Raji (cell line): ENCODE measurements around the gene PLAGL2.

Experiments used
- POLR2A ChIP-seq: IDR thresholded peaks from 2 replicates; pipeline ENCODE4 v1.6.1; 2011; ENCODE audit warnings: low read depth, low read length, control low read depth; ENCODE audit not compliant: insufficient read depth

The PLAGL2 gene

DNA sequence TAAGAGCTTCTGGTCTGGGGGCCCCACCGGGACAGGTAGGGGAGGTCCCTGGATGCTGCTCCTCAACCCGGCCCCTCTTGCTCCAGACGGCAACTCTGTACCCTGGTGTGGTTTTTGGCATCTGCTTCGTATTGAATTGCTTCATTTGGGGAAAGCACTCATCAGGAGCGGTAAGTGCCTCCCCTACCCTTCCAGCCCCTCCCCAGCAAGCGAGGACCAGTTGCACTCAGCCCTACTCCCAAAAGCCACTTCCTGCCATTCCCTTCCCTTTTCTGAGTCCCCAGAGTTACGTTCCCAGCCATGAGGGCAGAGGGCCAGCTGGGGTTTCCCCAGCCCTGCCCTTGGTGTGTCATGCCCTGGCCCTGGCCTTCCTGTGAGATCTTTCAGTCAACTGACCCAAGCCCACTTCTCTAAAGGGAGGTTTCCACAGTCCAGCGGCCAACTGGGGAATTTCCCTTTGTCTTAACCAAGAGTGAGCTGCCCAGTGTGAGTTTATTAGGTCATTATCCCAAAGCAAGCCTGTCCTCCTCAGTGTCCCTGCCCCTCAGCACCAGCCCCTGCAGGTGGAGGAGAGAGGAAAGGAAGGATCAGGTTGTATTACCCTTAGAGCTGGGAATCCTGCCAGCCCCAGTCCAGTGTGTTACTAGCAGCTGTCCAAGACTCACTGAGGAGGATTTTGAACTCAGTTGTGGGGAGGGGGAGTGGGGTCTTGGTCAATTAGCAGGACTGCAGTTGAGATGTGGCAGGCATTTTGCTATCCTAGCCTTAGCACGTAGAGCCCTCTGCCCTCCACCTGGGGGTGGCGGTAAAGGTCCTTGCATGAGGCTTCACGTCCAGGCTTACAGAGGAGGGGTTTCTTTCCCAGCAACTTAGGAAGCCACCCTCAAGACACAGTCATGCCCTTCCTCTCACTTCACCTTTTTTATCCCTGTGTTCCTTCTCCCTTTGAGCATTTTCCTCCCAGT, 52.2 kb downstream of the PLAGL2 start:
- TF ChIP-seq POLR2A: no peak

DNA sequence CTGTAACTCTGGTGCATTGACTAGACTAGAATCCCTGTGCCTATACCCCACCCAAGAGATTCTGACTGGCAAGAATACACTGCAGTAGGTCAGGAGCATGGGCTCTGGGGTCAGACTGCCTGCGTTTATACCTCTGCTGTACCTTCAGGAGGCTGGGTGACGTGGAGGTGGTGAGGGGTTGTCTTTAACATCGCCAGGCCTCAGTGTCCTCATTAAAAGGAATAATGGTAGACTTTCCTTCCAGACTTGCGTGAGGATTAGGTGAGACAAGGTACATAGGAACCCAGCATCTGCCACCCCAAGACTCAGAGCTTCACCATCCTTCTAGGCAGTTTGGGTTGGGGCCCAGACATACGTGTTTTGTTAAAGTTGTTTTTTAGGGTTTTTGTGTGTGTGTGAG, 53.8 kb downstream of the PLAGL2 start:
- no peak for TF ChIP-seq POLR2A

DNA sequence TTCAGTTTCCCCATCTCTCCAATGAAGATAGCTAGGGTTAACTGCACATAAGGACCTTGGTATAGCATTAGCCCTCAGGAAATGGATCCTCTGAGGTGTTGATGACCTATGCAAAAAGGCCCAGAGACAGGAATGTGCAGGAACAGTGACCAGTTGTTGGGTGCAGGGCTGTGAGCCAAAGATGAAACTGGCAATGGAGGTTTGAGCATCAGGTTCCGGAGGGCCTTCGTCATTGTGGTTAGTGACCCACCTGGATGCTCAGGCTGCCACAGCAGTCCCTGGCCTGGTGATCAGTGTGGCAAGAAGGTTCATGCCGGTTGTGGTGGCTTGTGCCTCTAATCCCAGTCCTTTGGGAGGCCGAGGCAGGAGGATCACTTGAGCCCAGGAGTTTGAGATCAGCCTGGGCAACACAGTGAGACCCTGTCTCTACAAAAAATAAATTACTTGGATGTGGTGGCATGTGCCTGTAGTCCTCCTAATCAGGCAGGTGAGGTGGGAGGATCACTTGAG, 54.3 kb downstream of the PLAGL2 start:
- no peak for TF ChIP-seq POLR2A

DNA sequence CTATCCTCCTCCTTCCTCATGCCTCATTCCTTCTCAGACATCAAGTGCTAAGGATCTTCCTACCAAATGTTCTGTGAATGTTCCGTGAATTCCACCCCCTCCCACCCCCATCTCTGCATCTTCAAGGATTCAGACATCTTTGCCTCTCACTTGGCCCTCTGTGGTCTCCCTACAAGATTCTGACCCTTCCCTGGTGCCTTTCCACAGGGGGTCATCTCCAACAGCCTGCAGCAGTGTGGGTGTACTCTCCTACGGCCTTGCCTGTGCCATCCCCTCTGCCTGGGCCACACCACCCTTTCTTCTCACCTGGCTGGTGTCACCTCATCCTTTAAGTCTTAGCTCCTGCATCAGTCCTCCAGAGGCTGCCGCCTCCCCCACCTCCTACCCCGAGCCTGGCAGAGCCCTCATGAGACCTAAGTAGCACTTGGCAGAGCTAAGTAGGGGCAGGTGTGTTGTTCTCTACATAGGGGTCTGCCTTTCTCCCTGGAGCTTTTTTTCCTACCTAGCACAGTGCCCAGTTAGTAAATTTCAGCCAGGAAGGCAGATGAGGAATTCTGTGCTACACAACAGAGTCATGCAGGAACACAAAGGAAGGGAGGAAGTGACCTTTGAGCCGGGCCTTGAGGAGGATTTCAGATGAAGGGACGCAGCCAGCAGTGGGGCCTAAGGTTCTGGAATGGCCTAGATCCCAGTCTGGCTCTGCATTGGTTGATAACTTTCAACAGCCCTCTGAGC, 55.0 kb downstream of the PLAGL2 start:
- no peak for TF ChIP-seq POLR2A

DNA sequence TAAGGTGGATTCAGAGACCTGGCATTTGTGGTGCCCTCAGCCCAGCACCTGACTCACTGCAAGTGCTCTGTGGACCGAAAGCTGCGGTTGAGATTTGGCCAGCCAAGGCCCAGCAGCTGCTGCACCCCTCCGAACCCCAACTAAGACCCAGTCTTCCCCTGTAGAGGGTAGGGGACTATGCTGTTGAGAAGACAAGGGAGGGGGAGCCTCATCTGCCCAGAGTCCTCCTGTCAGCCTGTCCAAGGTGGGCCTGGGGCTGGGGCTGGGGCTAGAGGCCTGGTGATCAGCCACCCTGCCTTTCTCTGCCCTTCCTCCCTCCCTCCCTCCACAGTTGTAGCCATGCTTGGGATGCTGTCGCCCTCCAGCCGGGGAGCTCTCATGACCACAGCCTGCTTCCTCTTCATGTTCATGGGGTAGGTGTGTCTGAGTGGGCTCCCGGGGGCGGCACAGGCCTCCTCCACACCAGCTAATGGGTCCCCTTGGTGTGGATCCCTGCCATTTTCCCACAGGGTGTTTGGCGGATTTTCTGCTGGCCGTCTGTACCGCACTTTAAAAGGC, 57.2 kb downstream of the PLAGL2 start:
- no peak for TF ChIP-seq POLR2A

DNA sequence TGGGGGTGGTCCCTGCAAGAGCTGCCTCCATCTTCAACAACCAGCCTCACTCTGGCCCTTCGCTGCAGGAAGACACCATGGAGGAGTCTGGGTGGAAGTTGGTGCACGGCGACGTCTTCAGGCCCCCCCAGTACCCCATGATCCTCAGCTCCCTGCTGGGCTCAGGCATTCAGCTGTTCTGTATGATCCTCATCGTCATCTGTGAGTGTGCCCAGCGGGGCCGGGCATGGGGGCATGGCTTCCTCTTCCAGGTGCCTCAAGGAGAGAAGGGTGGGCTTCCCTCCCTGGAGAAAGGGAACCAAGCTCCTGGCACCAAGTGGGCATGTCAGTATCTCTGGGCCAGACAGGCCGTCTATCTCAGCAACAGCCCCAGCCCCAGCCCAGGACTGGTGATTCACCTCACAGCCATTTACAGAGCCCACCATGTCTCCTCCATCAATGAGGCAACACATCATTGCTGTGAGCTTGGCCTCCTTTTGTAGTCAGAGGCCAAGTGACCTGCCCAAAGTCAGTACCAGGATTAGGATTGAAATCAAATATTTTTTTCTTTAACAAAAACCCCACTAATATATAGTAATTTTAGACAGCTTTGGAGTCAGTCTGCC, 57.9 kb downstream of the PLAGL2 start:
- no peak for TF ChIP-seq POLR2A

DNA sequence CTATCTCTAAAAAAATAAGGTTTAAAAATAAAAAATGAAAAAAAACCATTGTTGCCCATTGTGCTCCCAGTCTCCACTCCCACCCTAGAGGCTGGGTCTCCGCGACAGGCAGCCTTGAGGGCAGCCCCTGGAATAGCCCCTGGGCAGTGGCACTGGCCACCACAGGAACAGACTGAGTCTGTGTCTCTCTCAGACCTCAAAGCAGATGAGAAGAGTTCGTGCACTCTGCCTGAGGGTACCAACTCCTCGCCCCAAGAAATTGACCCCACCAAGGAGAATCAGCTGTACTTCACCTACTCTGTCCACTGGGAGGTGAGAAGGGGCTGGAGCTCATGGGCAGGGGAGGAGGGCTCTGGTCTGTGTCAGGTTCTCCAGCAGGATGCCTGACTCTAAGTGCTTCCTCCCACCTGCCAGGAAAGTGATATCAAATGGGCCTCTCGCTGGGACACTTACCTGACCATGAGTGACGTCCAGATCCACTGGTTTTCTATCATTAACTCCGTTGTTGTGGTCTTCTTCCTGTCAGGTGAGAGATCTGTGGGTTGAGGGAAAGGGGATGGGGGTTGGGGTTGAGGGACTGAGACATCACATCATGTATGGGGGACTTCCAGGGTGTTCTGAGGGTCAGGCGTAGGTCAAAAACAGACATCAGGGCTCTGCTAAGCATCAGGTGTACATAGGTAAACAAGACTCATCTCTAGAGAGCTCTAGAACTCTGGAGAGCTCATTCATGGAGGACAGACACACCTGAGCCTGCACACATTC, 62.5 kb downstream of the PLAGL2 start:
- TF ChIP-seq POLR2A: no peak

DNA sequence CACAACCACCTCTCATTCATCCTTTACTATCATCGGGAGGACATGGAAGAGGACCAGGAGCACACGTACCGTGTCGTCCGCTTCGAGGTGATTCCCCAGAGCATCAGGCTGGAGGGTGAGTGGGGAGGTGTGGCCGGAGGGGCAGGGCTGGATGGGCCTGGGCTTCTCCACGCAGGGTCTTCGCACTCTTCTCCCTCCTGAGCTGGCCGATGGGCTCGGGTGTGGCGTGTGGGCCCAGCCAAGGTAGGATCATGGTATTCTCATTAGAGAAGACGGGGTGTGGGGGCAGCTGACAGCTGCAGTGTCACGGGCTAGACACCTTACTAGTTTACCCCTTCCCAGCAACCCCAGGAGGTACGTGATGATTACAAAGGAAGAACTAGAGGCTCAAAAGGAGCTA, 64.6 kb downstream of the PLAGL2 start:
- no peak for TF ChIP-seq POLR2A
